ENCODE measurements around the gene RASA3.

GRCh38 chr13:113971471-113972231, 160.8 kb downstream of the RASA3 start:
- TF ChIP-seq EZH2phosphoT487 (IDR thresholded peaks at IDR 0.05; ENCODE audit: borderline replicate concordance), result no peak
- no peak for TF ChIP-seq CTCF (conservative IDR thresholded peaks at IDR 0.05; ENCODE audit: low read length)
